VCaP (cell line): ENCODE results near the gene FRY.

Source experiments
- H3K27ac ChIP-seq: fragments of 450-650 bp; 2 replicates; pipeline ENCODE4 v1.5.1; 2017
- TF ChIP-seq, protein P1 (sequence below): fragments of 450-650 bp; conservative IDR thresholded peaks from 2 replicates; pipeline ENCODE4 v1.5.1; 2017; ENCODE audit warnings: mild to moderate bottlenecking, moderate library complexity

The FRY gene

DNA sequence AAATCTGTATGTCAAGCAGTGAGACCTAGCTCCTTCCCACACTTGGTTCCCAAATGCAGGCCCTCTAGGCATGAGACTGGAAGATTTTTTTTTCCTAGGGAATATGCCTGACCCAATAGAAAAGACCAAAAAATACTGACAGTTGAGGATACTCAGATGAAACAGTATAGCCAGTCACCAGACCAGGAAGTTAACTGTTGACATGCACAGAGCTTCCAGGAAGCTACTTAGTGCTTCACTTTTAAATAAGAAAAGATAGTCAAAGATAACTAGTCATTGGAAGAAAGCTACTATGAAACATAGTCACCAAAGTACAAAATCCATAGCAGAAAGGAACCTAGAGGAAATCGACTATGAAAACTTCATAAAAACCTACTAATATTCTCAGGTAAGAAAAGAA is 316.1 kb downstream of the FRY start:
- TF ChIP-seq, protein P1, sequence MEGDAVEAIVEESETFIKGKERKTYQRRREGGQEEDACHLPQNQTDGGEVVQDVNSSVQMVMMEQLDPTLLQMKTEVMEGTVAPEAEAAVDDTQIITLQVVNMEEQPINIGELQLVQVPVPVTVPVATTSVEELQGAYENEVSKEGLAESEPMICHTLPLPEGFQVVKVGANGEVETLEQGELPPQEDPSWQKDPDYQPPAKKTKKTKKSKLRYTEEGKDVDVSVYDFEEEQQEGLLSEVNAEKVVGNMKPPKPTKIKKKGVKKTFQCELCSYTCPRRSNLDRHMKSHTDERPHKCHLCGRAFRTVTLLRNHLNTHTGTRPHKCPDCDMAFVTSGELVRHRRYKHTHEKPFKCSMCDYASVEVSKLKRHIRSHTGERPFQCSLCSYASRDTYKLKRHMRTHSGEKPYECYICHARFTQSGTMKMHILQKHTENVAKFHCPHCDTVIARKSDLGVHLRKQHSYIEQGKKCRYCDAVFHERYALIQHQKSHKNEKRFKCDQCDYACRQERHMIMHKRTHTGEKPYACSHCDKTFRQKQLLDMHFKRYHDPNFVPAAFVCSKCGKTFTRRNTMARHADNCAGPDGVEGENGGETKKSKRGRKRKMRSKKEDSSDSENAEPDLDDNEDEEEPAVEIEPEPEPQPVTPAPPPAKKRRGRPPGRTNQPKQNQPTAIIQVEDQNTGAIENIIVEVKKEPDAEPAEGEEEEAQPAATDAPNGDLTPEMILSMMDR = no peak
- no peak overlapping the region for H3K27ac ChIP-seq
